Kidney (tissue), 14 donors: ENCODE results near the gene BBS5. TPM values are rescaled to one million over a fixed set of nuclear protein-coding genes. Genes with fewer than 3 reads are reported as not detected.

ENCODE experiments used
- DNase-seq, 5 donors: peaks; one replicate each; pipeline ENCODE4 v3.0.0-alpha.2; 2013 to 2020
- FAIRE-seq: peaks from 2 replicates; lab custom pipeline; 2012; peaks lifted over from hg19 to GRCh38; lab: Jason Lieb, UNC
- H3K27ac ChIP-seq, 2 donors: one replicate each; pipeline ENCODE4 v1.7.0; 2013; ENCODE audit warnings: low read depth in 2 of 2, low read length in 2 of 2, inconsistent platforms in 1 of 2
- H3K27me3 ChIP-seq: one replicate; pipeline ENCODE4 v1.7.1; 2013; ENCODE audit warnings: low read length, inconsistent platforms; ENCODE audit not compliant: control insufficient read depth, insufficient read depth
- H3K36me3 ChIP-seq, 3 donors: one replicate each; pipeline versions ENCODE4 v1.7.0 to v1.7.1; 2013; ENCODE audit warnings: low read length in 3 of 3, control low read depth in 1 of 3, inconsistent platforms in 1 of 3; ENCODE audit not compliant: insufficient read depth in 3 of 3, control insufficient read depth in 2 of 3
- H3K4me1 ChIP-seq, 3 donors: one replicate each; pipeline versions ENCODE4 v1.7.0 to v1.7.1; 2013; ENCODE audit warnings: low read length in 3 of 3, inconsistent platforms in 1 of 3, low read depth in 1 of 3; ENCODE audit not compliant: control insufficient read depth in 2 of 3, insufficient read depth in 2 of 3
- H3K4me3 ChIP-seq, 3 donors: one replicate each; pipeline versions ENCODE4 v1.7.0 to v1.8.1; 2013; ENCODE audit warnings: low read length in 3 of 3, control low read depth in 1 of 3, inconsistent platforms in 1 of 3
- H3K9ac ChIP-seq, 3 donors: one replicate each; pipeline versions ENCODE4 v1.7.0 to v1.7.1; 2013; ENCODE audit warnings: low read length in 3 of 3, control low read depth in 1 of 3, inconsistent platforms in 1 of 3
- H3K9me3 ChIP-seq, 3 donors: one replicate each; pipeline versions ENCODE4 v1.7.0 to v1.7.1; 2013; ENCODE audit warnings: low read length in 3 of 3, control low read depth in 1 of 3, inconsistent platforms in 1 of 3; ENCODE audit not compliant: control insufficient read depth in 2 of 3, insufficient read depth in 1 of 3
- CTCF ChIP-seq: IDR thresholded peaks from 3 replicates; pipeline ENCODE4 v1.5.1; 2012; ENCODE audit warnings: mild to moderate bottlenecking, moderate library complexity, borderline replicate concordance; ENCODE audit not compliant: insufficient read depth; ENCODE audit errors: extremely low read depth
- intact Hi-C: fragments of 100-400 bp; cut with DNase I; formaldehyde crosslinking; loops from one replicate; pipeline ENCODE4 v1.11.1; 2022
- polyA plus RNA-seq: library from polyadenylated mRNA; stranded (reverse); fragments of 350-450 nt; fragmentation: Illumina TruSeq; extraction: RNeasy Lipid Tissue Mini Kit (QIAGEN cat#74804); gene quantifications from one replicate; pipeline ENCODE4 v1.2.3, GENCODE V29; 2014; ENCODE audit warnings: low read depth, low replicate concordance; ENCODE audit not compliant: insufficient read depth
- total RNA-seq: library from RNA; stranded (reverse); fragmentation: NEBNext Ultra II Directional; extraction: Animal tissue kit (Norgen Biotek cat#: 25700); gene quantifications from one replicate; pipeline ENCODE4 v1.2.1, GENCODE V29; 2021
- donor health status: control.
- donor health status: control.
- donor health status: control.
- donor health status: control.
- donor health status: control.
- donor health status: DM: yes; HTN: yes; CAD: no.
- donor health status: Normal renal cell carcinoma (clear cell type).

The BBS5 gene
- total and polyA plus RNA-seq, 2 donors from 2014 or later: 9.1 to 13.5 TPM

- Histone ChIP-seq H3K4me1 (peaks cover 0 to 2% (median 0%) of the 10 kb centered on the region in 3 donors), H3K27ac (no peak overlapping the region), H3K36me3 (peaks cover 0 to 8% (median 4%) of the 10 kb centered on the region in 3 donors), H3K27me3 (no peaks in the 10 kb centered on the region), H3K9ac (peak overlapping the region; percentile 57 to 88 (median 83)), H3K9me3 (no peaks in the 10 kb centered on the region), H3K4me3 (peak overlapping the region; percentile 67 to 93 (median 88))
- intact Hi-C loops: no loop called here
- TF ChIP-seq CTCF: no peak
- DNase-seq: peak in 1 of 5 donors; percentile 34
- FAIRE-seq: no peak
These were observed 778 bp downstream of the BBS5 start for GRCh38 chr2:169480079-169480465.

GRCh38 chr2:169485650-169486138 is 6.4 kb downstream of the BBS5 start:
- no peaks in the 10 kb centered on the region for H3K4me1 ChIP-seq
- no peak for DNase-seq
- no peaks in the 10 kb centered on the region for H3K9me3 ChIP-seq
- no peaks in the 10 kb centered on the region for H3K27me3 ChIP-seq
- no peak for FAIRE-seq
- H3K36me3 ChIP-seq: peaks cover 0 to 10% (median 4%) of the 10 kb centered on the region in 3 donors
- no peak for TF ChIP-seq CTCF
- no peak overlapping the region for H3K9ac ChIP-seq
- no peak overlapping the region for H3K4me3 ChIP-seq
- intact Hi-C loops: no loop called here
- H3K27ac ChIP-seq: no peak overlapping the region

- H3K4me1 ChIP-seq: no peaks in the 10 kb centered on the region
- no peak overlapping the region for H3K4me3 ChIP-seq
- no peak for FAIRE-seq
- H3K27ac ChIP-seq: no peak overlapping the region
- no peak for TF ChIP-seq CTCF
- no peak for DNase-seq
- H3K9ac ChIP-seq: no peak overlapping the region
- H3K27me3 ChIP-seq: no peaks in the 10 kb centered on the region
- no peaks in the 10 kb centered on the region for H3K9me3 ChIP-seq
- intact Hi-C loops: no loop called here
- H3K36me3 ChIP-seq: peaks cover 0 to 10% (median 4%) of the 10 kb centered on the region in 3 donors
These were observed 7.2 kb downstream of the BBS5 start for GRCh38 chr2:169486487-169486886.

GRCh38 chr2:169490834-169491233 is 11.5 kb downstream of the BBS5 start:
- H3K4me3 ChIP-seq: no peak overlapping the region
- no peak overlapping the region for H3K9ac ChIP-seq
- no peak for TF ChIP-seq CTCF
- no peak for DNase-seq
- H3K4me1 ChIP-seq: no peaks in the 10 kb centered on the region
- H3K27me3 ChIP-seq: no peaks in the 10 kb centered on the region
- no peaks in the 10 kb centered on the region for H3K9me3 ChIP-seq
- FAIRE-seq: no peak
- no peaks in the 10 kb centered on the region for H3K36me3 ChIP-seq
- intact Hi-C loops: no loop called here
- no peak overlapping the region for H3K27ac ChIP-seq
